ENCODE measurements around the gene NDUFB2. TPM values are rescaled to one million over a fixed set of nuclear protein-coding genes. Genes with fewer than 3 reads are reported as not detected.

NDUFB2 gene
- total RNA-seq, 3 donors from 2014 or later (not counting 1 experiment from before 2014, with no cell fraction given): 152 to 177 (median 177) TPM

DNA sequence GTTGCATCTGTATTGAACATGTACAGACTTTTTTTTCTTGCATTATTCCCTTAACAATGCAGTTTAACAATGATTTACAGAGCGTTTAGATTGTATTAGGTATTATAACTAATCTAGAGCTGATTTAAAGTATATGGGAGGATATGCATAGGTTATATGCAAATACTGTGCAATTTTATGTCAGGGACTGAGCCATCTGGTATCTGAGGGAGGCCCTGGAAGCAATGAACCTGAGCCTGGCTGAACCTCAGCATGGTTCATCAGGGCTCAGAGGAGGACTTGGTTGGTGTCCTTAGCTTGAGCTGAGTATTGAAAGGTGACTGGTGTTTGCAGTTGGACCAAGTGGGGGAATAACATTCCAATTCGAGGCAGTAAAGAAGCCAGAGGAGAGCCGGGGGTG is 19.0 kb upstream of the NDUFB2 start:
- intact Hi-C loops (cut with micrococcal nuclease): no loop called here
- no peaks in the 10 kb centered on the region for H3K27me3 Mint-ChIP-seq (ENCODE audit: low read depth in 2 of 2)
- TF ChIP-seq, protein P1, sequence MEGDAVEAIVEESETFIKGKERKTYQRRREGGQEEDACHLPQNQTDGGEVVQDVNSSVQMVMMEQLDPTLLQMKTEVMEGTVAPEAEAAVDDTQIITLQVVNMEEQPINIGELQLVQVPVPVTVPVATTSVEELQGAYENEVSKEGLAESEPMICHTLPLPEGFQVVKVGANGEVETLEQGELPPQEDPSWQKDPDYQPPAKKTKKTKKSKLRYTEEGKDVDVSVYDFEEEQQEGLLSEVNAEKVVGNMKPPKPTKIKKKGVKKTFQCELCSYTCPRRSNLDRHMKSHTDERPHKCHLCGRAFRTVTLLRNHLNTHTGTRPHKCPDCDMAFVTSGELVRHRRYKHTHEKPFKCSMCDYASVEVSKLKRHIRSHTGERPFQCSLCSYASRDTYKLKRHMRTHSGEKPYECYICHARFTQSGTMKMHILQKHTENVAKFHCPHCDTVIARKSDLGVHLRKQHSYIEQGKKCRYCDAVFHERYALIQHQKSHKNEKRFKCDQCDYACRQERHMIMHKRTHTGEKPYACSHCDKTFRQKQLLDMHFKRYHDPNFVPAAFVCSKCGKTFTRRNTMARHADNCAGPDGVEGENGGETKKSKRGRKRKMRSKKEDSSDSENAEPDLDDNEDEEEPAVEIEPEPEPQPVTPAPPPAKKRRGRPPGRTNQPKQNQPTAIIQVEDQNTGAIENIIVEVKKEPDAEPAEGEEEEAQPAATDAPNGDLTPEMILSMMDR (IDR thresholded peaks at IDR 0.05): no peak
- Histone ChIP-seq H3K36me3 (ENCODE audit: control insufficient read depth, insufficient read depth, low read length) (peaks cover 18% of the 10 kb centered on the region), H3K4me3 (ENCODE audit: low read length) (no peak overlapping the region), H3K27me3 (ENCODE audit: control insufficient read depth, insufficient read depth, low read length) (no peaks in the 10 kb centered on the region), H3K9me3 (ENCODE audit: control insufficient read depth, insufficient read depth, low read length) (no peaks in the 10 kb centered on the region), H3K4me1 (ENCODE audit: control insufficient read depth, insufficient read depth, low read length) (peaks cover 31% of the 10 kb centered on the region), H3K27ac (ENCODE audit: low read length) (no peak overlapping the region)
- DNase-seq (no peak), ATAC-seq (no peak)
- no peak overlapping the region for H3K27ac Mint-ChIP-seq
- WGBS (ENCODE audit: insufficient coverage): 90% methylated on average over 3 of the region's 3 CpGs
- H3K4me1 Mint-ChIP-seq: peaks cover 37 to 39% of the 10 kb centered on the region in 2 donors
- H3K9me3 Mint-ChIP-seq: no peaks in the 10 kb centered on the region
- no peaks in the 10 kb centered on the region for H3K36me3 Mint-ChIP-seq
- no peak overlapping the region for H3K4me3 Mint-ChIP-seq

DNA sequence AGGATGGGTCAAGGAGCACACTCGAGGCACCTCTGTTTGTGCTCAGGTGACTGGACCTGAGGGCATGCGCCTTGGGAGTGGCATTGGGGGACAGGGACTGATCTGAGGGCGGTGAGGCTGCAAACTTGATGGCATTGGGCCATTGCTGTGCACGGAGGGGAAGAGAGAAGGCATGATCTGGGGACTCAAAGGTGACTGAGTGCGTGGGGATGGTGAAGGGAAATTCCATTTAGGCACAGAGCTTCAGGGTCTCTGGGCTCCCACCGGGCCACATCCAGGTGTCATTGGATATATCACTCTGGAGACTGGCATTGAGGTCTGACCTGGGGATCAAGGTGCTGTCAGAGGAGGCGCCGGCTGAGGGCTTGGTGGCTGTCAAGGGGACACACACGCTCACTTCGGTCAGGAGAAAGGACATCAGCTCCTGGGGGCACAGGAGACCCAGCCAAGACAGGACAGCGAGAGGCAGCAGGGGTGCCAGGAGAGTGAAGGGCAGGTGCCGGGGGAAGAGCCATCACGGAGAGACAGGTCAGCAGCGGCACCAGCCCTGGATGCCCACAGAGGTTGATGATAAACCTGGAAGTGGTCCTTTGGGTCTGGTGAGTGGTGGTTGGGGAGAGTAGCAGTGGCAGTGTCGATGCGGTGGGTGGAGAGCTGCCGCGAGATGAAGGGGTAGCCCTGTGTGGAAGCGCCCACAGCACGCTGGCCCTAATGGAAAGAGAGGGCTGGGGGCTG is 18.3 kb upstream of the NDUFB2 start:
- no peaks in the 10 kb centered on the region for H3K27me3 Mint-ChIP-seq (ENCODE audit: low read depth in 2 of 2)
- TF ChIP-seq, protein P1 (IDR thresholded peaks at IDR 0.05): no peak
- H3K4me1 ChIP-seq (ENCODE audit: control insufficient read depth, insufficient read depth, low read length): peaks cover 30% of the 10 kb centered on the region
- no peaks in the 10 kb centered on the region for H3K36me3 Mint-ChIP-seq
- ATAC-seq (no peak), DNase-seq (no peak)
- no peaks in the 10 kb centered on the region for H3K27me3 ChIP-seq (ENCODE audit: control insufficient read depth, insufficient read depth, low read length)
- WGBS (ENCODE audit: insufficient coverage): 98% methylated on average over 20 of the region's 20 CpGs
- no peak overlapping the region for H3K4me3 Mint-ChIP-seq
- H3K9me3 ChIP-seq (ENCODE audit: control insufficient read depth, insufficient read depth, low read length): no peaks in the 10 kb centered on the region
- H3K36me3 ChIP-seq (ENCODE audit: control insufficient read depth, insufficient read depth, low read length): peaks cover 18% of the 10 kb centered on the region
- no peak overlapping the region for H3K27ac ChIP-seq (ENCODE audit: low read length)
- no peak overlapping the region for H3K27ac Mint-ChIP-seq
- no peaks in the 10 kb centered on the region for H3K9me3 Mint-ChIP-seq
- H3K4me1 Mint-ChIP-seq: peaks cover 37 to 39% of the 10 kb centered on the region in 2 donors
- no peak overlapping the region for H3K4me3 ChIP-seq (ENCODE audit: low read length)
- intact Hi-C loops (cut with micrococcal nuclease): no loop called here

DNA sequence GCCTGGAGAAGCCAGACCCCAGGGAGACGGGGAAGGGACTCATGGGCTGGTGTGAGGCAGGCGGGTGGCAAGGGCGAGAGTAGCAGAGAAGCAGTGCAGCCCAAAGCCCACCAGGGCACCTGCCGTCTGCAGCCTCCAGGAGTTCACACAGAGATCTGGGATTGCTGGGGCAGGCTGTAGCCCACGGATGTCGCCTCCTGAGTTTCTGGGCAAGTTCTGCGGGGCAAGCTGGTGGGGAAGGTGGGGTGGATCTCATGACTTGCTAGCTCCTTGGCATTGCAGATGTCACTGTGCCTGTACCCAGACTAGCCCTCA is 17.7 kb upstream of the NDUFB2 start:
- Histone ChIP-seq H3K9me3 (ENCODE audit: control insufficient read depth, insufficient read depth, low read length) (no peaks in the 10 kb centered on the region), H3K27ac (ENCODE audit: low read length) (no peak overlapping the region), H3K36me3 (ENCODE audit: control insufficient read depth, insufficient read depth, low read length) (peaks cover 18% of the 10 kb centered on the region), H3K4me3 (ENCODE audit: low read length) (no peak overlapping the region), H3K4me1 (ENCODE audit: control insufficient read depth, insufficient read depth, low read length) (peaks cover 25% of the 10 kb centered on the region), H3K27me3 (ENCODE audit: control insufficient read depth, insufficient read depth, low read length) (no peaks in the 10 kb centered on the region)
- Mint-ChIP-seq H3K4me1 (peaks cover 33 to 39% of the 10 kb centered on the region in 2 donors), H3K36me3 (no peaks in the 10 kb centered on the region), H3K27ac (no peak overlapping the region), H3K4me3 (no peak overlapping the region), H3K27me3 (ENCODE audit: low read depth in 2 of 2) (no peaks in the 10 kb centered on the region), H3K9me3 (no peaks in the 10 kb centered on the region)
- DNase-seq (no peak), ATAC-seq (no peak)
- WGBS (ENCODE audit: insufficient coverage): 95% methylated on average over 7 of the region's 7 CpGs
- TF ChIP-seq, protein P1 (IDR thresholded peaks at IDR 0.05): no peak
- intact Hi-C loops (cut with micrococcal nuclease): no loop called here

DNA sequence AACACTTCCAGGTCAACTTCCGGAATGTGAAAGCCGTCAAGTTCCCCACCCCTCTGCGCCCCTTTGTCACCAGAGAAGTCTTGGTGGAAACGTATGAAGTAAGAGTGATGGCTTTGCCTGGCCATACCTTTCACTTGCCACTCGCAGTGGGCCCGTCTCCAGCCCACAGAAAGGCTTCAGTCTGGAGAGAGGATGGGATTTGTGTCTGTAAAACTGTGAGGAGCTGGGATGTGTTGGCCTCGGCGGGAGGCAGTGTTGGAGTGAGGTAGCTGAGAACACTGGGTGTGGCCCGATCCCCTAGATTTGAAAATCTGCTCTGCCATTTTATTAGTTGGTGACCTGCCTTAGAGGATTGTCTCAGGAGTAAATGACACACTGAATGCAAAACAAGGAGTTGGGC is 17.3 kb upstream of the NDUFB2 start:
- intact Hi-C loops (cut with micrococcal nuclease): no loop called here
- Histone ChIP-seq H3K27ac (ENCODE audit: low read length) (no peak overlapping the region), H3K9me3 (ENCODE audit: control insufficient read depth, insufficient read depth, low read length) (no peaks in the 10 kb centered on the region), H3K4me3 (ENCODE audit: low read length) (no peak overlapping the region), H3K27me3 (ENCODE audit: control insufficient read depth, insufficient read depth, low read length) (no peaks in the 10 kb centered on the region), H3K4me1 (ENCODE audit: control insufficient read depth, insufficient read depth, low read length) (peaks cover 21% of the 10 kb centered on the region), H3K36me3 (ENCODE audit: control insufficient read depth, insufficient read depth, low read length) (peaks cover 18% of the 10 kb centered on the region)
- no peak overlapping the region for H3K4me3 Mint-ChIP-seq
- TF ChIP-seq, protein P1 (IDR thresholded peaks at IDR 0.05): no peak
- peaks cover 32 to 36% of the 10 kb centered on the region in 2 donors for H3K4me1 Mint-ChIP-seq
- no peaks in the 10 kb centered on the region for H3K27me3 Mint-ChIP-seq (ENCODE audit: low read depth in 2 of 2)
- H3K36me3 Mint-ChIP-seq: no peaks in the 10 kb centered on the region
- DNase-seq (no peak), ATAC-seq (no peak)
- H3K9me3 Mint-ChIP-seq: no peaks in the 10 kb centered on the region
- WGBS (ENCODE audit: insufficient coverage): 94% methylated on average over 9 of the region's 9 CpGs
- H3K27ac Mint-ChIP-seq: no peak overlapping the region
